Peyer's patch (tissue), 4 donors: ENCODE results near the gene SCRT2. TPM values are rescaled to one million over a fixed set of nuclear protein-coding genes. Genes with fewer than 3 reads are reported as not detected.
A peak's percentile ranks its signal among the peaks of the same experiment; 100 is the strongest.

Source experiments
- DNase-seq, 3 donors: peaks; one replicate each; pipeline ENCODE4 v3.0.0-alpha.2; 2017 to 2019
- H3K27ac ChIP-seq, 4 donors: fragments of 200-600 bp; sonication (generic); one replicate each; pipeline ENCODE4 v1.5.1; 2016 to 2019
- H3K27me3 ChIP-seq, 2 donors: fragments of 200-600 bp; sonication (generic); one replicate each; pipeline ENCODE4 v1.5.1; 2019
- H3K36me3 ChIP-seq, 3 donors: fragments of 200-600 bp; sonication (generic); one replicate each; pipeline ENCODE4 v1.5.1; 2016 to 2019
- H3K4me1 ChIP-seq, 4 donors: fragments of 200-600 bp; sonication (generic); one replicate each; pipeline ENCODE4 v1.5.1; 2016 to 2019
- H3K4me3 ChIP-seq, 4 donors: fragments of 200-600 bp; sonication (generic); 1 replicate in 3 of 4; 2 replicates in 1 of 4; pipeline ENCODE4 v1.5.1; 2016 to 2019; ENCODE audit warnings: mild to moderate bottlenecking in 1 of 4
- H3K9me3 ChIP-seq, 4 donors: fragments of 200-600 bp; sonication (generic); one replicate each; pipeline ENCODE4 v1.5.1; 2016 to 2019; ENCODE audit warnings: mild to moderate bottlenecking in 1 of 4
- POLR2A ChIP-seq, 2 donors: fragments of 450-650 bp; IDR thresholded peaks; one replicate each; pipeline ENCODE4 v1.5.1; 2017; ENCODE audit warnings: antibody characterized with exemption in 2 of 2, mild to moderate bottlenecking in 2 of 2, moderate library complexity in 2 of 2
- total RNA-seq, 4 donors: library from RNA; depleted of rRNA; stranded (reverse); fragments of >200 nt; gene quantifications; one replicate each; pipeline ENCODE4 v1.1.0, GENCODE V29; 2016
- TF ChIP-seq, protein P1 (sequence below), 6 experiments: fragments of 450-650 bp in 4 of 6; fragments of 200-600 bp in 2 of 6; sonication (generic) in 1 of 6; IDR thresholded peaks; one replicate each; pipeline ENCODE4 v1.5.1; 2017 to 2019; ENCODE audit warnings: antibody characterized with exemption in 6 of 6, mild to moderate bottlenecking in 3 of 6, moderate library complexity in 1 of 6

Gene SCRT2
- total RNA-seq, 4 donors from 2014 or later, result not detected

DNA sequence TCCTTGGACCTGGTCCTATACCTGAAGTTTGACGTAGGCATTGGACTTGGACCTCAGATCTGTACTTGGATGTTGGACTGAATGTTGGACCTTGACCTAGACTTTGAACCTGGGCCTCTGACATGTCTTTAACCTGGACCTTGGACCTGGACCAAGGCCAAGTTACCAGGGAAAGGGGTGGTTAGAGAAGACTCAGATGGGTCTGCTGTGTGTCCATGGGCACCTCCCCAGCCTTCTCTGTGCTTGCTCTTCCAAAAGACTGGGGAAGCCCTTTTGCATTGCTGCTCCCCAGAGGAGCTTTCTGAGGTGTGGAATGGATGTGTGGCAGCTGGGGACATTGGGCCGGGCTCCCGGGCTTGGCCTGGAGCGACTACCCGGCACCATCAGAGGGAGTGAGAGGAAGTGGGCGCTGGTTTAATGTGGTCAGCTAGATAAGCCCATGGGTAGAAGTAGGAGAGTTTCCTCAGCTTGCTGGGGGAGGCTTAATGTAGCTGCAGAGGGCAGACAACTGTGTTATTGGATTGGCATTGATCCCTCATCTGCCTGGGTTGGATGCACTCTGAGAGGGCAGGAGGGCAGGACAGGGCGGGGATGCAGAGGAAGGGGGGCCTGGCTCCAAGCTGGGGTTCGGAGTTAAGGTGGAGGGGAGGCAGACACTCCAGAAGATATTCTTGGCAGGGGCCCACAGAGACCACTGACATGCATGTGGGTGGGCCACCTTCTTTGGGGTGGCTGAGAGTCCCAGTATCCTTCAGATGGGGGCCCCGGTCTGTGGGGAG is 4.2 kb downstream of the SCRT2 start:
- DNase-seq, result no peak
- H3K27me3 ChIP-seq, result peaks cover 0 to 10% of the 10 kb centered on the region in 2 donors

DNA sequence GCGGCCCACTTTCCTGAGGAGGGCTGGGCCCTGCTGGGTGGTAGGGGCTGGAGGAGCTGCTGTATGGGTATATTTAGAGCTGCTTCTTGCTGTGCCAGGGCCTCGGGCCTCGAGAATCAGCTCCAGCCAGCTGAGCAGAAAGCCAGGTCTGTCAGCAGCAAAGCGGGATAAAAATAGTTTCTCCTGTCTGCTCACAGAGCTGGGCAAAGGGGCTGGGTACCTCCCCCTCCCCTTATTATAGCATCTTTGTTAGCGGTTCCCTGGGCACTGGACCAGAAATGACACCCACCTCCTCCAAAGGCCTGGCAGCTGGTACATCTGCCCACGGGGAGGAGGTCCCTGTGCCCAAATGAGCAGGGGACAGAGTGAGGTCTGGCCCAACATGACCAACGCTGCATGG is 6.0 kb downstream of the SCRT2 start:
- Histone ChIP-seq H3K27ac (no peak overlapping the region), H3K4me1 (no peaks in the 10 kb centered on the region), H3K9me3 (no peaks in the 10 kb centered on the region), H3K36me3 (no peaks in the 10 kb centered on the region), H3K27me3 (peaks cover 0 to 1% of the 10 kb centered on the region in 2 donors), H3K4me3 (no peak overlapping the region)
- TF ChIP-seq, protein P1, sequence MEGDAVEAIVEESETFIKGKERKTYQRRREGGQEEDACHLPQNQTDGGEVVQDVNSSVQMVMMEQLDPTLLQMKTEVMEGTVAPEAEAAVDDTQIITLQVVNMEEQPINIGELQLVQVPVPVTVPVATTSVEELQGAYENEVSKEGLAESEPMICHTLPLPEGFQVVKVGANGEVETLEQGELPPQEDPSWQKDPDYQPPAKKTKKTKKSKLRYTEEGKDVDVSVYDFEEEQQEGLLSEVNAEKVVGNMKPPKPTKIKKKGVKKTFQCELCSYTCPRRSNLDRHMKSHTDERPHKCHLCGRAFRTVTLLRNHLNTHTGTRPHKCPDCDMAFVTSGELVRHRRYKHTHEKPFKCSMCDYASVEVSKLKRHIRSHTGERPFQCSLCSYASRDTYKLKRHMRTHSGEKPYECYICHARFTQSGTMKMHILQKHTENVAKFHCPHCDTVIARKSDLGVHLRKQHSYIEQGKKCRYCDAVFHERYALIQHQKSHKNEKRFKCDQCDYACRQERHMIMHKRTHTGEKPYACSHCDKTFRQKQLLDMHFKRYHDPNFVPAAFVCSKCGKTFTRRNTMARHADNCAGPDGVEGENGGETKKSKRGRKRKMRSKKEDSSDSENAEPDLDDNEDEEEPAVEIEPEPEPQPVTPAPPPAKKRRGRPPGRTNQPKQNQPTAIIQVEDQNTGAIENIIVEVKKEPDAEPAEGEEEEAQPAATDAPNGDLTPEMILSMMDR (IDR thresholded peaks at IDR 0.05), result no peak
- no peak for TF ChIP-seq POLR2A (IDR thresholded peaks at IDR 0.05)
- DNase-seq, result no peak

More for the DNA sequence above, 4.2 kb downstream of the SCRT2 start:
- Histone ChIP-seq H3K4me1 (peaks cover 0 to 14% (median 5%) of the 10 kb centered on the region in 4 donors), H3K36me3 (no peaks in the 10 kb centered on the region), H3K4me3 (no peak overlapping the region), H3K9me3 (no peaks in the 10 kb centered on the region), H3K27ac (no peak overlapping the region)
- TF ChIP-seq, protein P1 (IDR thresholded peaks at IDR 0.05), result no peak
- TF ChIP-seq POLR2A (IDR thresholded peaks at IDR 0.05), result no peak

DNA sequence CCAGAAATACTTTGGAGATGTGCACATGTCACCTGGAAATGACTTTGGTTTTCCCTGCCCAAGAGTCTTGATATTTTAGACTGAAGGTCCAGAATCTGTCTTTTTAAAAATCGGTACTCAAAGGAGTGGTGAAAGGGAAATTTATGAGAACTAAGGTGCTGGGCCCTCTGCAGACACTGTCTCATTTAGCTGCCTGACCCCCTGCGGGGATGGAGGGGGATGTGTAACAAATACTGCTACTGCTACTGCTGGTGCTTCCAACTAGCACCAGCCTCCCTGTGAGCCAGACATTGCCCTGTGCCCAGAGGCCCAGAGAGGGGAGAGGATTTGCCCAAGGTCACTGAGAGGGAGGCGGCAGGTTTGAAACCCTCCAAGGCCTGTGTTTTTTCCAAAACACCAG is 7.0 kb downstream of the SCRT2 start:
- TF ChIP-seq POLR2A (IDR thresholded peaks at IDR 0.05), result no peak
- TF ChIP-seq, protein P1 (IDR thresholded peaks at IDR 0.05), result no peak
- Histone ChIP-seq H3K4me1 (peaks cover 0 to 1% (median 0%) of the 10 kb centered on the region in 4 donors), H3K36me3 (no peaks in the 10 kb centered on the region), H3K27ac (no peak overlapping the region), H3K27me3 (peaks cover 0 to 6% of the 10 kb centered on the region in 2 donors), H3K4me3 (no peak overlapping the region), H3K9me3 (no peaks in the 10 kb centered on the region)
- DNase-seq, result no peak

DNA sequence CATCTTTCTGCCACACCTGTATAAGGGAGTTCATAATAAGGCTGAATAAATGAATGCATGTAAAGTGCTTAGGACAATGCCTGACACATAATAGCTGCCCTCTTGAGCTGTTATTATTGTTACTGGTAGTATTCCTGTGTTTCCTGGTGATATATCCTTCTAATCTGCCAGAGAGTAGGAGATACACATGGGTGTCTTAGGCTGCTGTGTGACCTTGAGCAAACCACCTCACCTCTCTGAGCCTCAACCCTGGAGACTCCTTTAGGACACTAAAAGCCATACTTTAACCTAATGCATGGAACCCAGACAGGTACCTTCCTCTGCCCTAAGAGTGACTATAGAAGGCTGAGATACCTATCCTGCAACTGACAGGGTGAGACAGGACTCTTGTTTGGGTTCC is 7.6 kb downstream of the SCRT2 start:
- Histone ChIP-seq H3K4me1 (peaks cover 0 to 5% (median 0%) of the 10 kb centered on the region in 4 donors), H3K27ac (no peak overlapping the region), H3K27me3 (peaks cover 0 to 11% of the 10 kb centered on the region in 2 donors), H3K4me3 (no peak overlapping the region), H3K36me3 (no peaks in the 10 kb centered on the region), H3K9me3 (no peaks in the 10 kb centered on the region)
- no peak for DNase-seq
- TF ChIP-seq, protein P1 (IDR thresholded peaks at IDR 0.05), result no peak

DNA sequence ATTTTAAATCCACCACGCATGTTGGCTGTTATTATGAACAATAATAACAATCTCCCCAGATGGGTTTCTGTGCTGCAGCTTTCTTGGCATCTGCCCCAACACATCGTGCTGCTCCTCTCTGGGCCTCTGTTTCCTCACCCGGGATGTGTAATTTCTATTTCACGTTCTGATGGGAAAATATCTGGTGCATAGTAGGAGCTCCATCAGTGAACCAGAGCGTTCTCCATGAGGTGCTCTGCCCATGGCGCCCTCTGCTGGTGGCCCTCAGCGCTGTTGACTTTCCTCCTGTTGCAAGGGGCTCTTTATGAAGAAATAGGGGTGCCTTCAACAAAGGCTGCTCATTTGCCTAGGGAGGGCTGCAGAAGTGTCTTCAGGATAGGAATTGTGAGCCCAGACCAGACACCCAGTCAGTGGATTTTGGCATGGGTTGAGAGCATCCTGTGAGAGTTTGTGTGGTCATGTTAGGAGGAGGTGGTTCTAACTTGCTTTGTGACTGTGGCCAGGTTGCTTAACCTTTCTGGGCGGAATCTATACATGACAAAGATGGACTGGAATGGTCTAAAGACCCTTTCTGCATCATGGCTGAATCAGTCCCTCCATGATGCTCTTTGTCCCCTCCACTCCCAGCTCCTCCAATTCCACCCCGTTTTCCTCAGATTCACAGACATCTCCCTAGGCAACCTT is 8.1 kb downstream of the SCRT2 start:
- Histone ChIP-seq H3K4me1 (peaks cover 0 to 5% (median 0%) of the 10 kb centered on the region in 4 donors), H3K27me3 (peaks cover 0 to 17% of the 10 kb centered on the region in 2 donors), H3K4me3 (no peak overlapping the region), H3K36me3 (no peaks in the 10 kb centered on the region), H3K9me3 (no peaks in the 10 kb centered on the region), H3K27ac (no peak overlapping the region)
- TF ChIP-seq, protein P1 (IDR thresholded peaks at IDR 0.05), result peak in 5 of 6 experiments; percentile 23 to 78 (median 69)
- no peak for TF ChIP-seq POLR2A (IDR thresholded peaks at IDR 0.05)
- peak; percentile 47 to 88 (median 72) for DNase-seq
